HFFc6 (cell line): ENCODE data around the gene NEB. TPM values are rescaled to one million over a fixed set of nuclear protein-coding genes. Genes with fewer than 3 reads are reported as not detected.

Source experiments
- DNase-seq: peaks from one replicate; pipeline ENCODE4 v3.0.0-alpha.2; 2018
- H3K27ac Mint-ChIP-seq: 2 replicates; pipeline ENCODE4 v1.8.0; 2020; ENCODE audit warnings: mild to moderate bottlenecking, mixed read lengths
- H3K27me3 Mint-ChIP-seq: 2 replicates; pipeline ENCODE4 v1.8.0; 2021; ENCODE audit warnings: mild to moderate bottlenecking, moderate library complexity, mixed read lengths; ENCODE audit not compliant: insufficient read depth
- H3K36me3 Mint-ChIP-seq: 2 replicates; pipeline ENCODE4 v1.8.0; 2021; ENCODE audit warnings: low read depth, mixed read lengths
- H3K4me1 Mint-ChIP-seq: 2 replicates; pipeline ENCODE4 v1.8.0; 2020; ENCODE audit warnings: low read depth, mixed read lengths
- H3K4me3 Mint-ChIP-seq: 2 replicates; pipeline ENCODE4 v1.8.0; 2020; ENCODE audit warnings: mild to moderate bottlenecking, moderate library complexity, mixed read lengths
- H3K9me3 Mint-ChIP-seq: 2 replicates; pipeline ENCODE4 v1.8.0; 2020; ENCODE audit warnings: mild to moderate bottlenecking, mixed read lengths
- total RNA-seq, 6 experiments: library from RNA; stranded (reverse); fragmentation: NEBNext Ultra II Directional; extraction: Animal tissue kit (Norgen Biotek cat#: 25700); gene quantifications; 2 replicates in 1 of 6; 3 replicates in 5 of 6; pipeline ENCODE4 v1.2.3, GENCODE V29; 2021
- TF ChIP-seq, protein P1 (sequence below): fragments of 200-600 bp; sonication (generic); IDR thresholded peaks from 2 replicates; pipeline ENCODE4 v1.5.0; 2021; ENCODE audit warnings: antibody characterized with exemption, mild to moderate bottlenecking

Gene NEB
- total RNA-seq, 6 experiments from 2014 or later = under 0.01 TPM; not detected in 5

DNA sequence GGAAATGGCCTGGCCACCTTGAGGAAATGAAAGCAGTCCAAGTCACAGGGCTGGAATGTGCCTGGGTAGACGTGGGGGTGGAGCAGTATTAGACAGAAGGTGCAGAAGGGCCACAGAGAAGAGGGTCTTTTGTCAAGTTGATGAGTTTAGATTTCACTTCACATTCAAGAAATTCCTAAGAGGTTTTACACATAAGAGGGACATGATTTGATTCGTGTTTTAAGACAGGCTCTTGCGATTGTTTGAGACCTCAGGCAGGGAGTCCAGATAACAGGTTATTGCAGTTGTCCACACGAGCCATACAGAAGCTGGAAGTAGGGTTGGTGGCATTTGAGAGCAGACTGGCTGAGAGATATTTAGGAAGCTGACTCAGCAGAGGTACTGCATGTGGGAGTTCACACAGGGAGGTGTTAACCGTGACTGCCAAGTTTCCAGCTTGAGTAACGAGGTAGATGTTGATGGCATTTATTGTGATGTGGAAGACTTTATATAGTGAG is 64.6 kb downstream of the NEB start:
- Mint-ChIP-seq H3K4me1 (no peaks in the 10 kb centered on the region; the same call in 1 of the 2 replicates), H3K27me3 (no peaks in the 10 kb centered on the region; the same call in 1 of the 2 replicates), H3K36me3 (no peaks in the 10 kb centered on the region), H3K9me3 (no peaks in the 10 kb centered on the region), H3K27ac (no peak overlapping the region), H3K4me3 (no peak overlapping the region)
- TF ChIP-seq, protein P1, sequence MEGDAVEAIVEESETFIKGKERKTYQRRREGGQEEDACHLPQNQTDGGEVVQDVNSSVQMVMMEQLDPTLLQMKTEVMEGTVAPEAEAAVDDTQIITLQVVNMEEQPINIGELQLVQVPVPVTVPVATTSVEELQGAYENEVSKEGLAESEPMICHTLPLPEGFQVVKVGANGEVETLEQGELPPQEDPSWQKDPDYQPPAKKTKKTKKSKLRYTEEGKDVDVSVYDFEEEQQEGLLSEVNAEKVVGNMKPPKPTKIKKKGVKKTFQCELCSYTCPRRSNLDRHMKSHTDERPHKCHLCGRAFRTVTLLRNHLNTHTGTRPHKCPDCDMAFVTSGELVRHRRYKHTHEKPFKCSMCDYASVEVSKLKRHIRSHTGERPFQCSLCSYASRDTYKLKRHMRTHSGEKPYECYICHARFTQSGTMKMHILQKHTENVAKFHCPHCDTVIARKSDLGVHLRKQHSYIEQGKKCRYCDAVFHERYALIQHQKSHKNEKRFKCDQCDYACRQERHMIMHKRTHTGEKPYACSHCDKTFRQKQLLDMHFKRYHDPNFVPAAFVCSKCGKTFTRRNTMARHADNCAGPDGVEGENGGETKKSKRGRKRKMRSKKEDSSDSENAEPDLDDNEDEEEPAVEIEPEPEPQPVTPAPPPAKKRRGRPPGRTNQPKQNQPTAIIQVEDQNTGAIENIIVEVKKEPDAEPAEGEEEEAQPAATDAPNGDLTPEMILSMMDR = no peak
- no peak for DNase-seq

DNA sequence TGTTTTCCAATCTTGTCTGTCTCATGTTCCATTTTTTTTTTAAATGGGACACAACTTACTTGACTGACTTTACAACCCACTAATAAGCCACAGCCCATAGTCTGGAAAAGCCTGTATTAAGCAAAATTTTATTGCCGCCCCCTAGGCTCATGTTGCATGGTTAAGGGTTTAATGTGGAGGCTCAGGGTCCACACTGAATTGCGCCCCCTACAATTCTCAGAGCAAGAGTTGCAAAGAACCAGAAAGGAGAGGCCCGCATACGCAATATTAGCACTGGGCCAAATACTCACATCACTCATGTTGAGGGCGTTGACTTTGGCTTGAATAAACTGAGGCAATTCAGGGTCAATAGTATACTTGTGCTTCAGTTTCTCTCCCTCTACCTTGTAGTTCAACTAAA is 65.5 kb downstream of the NEB start:
- H3K36me3 Mint-ChIP-seq = no peaks in the 10 kb centered on the region
- TF ChIP-seq, protein P1 = no peak; the same call in 1 of the 2 replicates
- DNase-seq = no peak
- no peaks in the 10 kb centered on the region for H3K9me3 Mint-ChIP-seq
- no peak overlapping the region for H3K27ac Mint-ChIP-seq
- H3K4me1 Mint-ChIP-seq = no peaks in the 10 kb centered on the region; the same call in 1 of the 2 replicates
- H3K27me3 Mint-ChIP-seq = peaks cover 1% of the 10 kb centered on the region
- no peak overlapping the region for H3K4me3 Mint-ChIP-seq

DNA sequence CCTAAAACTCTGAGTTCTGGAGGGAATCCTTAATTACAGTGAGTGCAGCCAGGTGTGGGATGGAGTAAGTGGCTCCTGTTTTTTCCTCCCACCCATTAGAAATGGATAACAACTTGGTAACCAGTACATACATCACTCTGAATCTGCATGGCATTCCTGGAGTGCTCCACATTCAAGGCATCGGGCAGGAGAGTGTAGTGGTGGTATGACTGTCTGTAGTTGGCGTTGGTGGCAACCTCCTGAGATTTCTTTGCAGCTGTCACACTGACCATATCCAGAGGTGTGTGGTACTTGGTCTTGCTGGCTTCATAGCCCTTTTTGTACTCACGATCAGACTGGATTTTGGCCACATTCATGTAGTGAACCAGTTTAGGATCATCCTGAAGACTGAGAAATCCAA is 68.3 kb downstream of the NEB start:
- Mint-ChIP-seq H3K27ac (no peak overlapping the region), H3K36me3 (no peaks in the 10 kb centered on the region), H3K9me3 (no peaks in the 10 kb centered on the region), H3K4me3 (no peak overlapping the region), H3K4me1 (no peaks in the 10 kb centered on the region; the same call in 1 of the 2 replicates), H3K27me3 (peaks cover 3% of the 10 kb centered on the region)
- no peak for DNase-seq
- TF ChIP-seq, protein P1 = no peak

DNA sequence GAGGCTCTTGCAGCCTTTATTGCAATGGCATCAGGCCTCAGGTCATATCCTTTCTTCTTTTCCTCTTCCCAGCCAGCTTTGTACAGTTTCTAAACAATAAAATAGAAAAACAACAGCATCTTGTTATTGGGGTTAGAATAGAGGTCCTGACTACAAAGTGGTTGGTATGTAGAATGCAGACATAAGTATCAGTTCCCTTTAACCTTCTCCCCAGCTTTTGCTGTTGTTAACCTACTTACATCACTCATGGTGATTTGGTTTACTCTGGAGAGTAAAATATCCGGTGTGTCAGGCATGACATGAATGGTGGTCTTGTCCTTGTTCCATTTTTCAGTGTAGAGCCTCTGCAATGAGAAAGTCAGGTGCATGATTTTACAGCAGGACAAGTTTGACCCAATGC is 69.8 kb downstream of the NEB start:
- H3K27me3 Mint-ChIP-seq = peaks cover 3% of the 10 kb centered on the region
- no peak for DNase-seq
- no peaks in the 10 kb centered on the region for H3K36me3 Mint-ChIP-seq

DNA sequence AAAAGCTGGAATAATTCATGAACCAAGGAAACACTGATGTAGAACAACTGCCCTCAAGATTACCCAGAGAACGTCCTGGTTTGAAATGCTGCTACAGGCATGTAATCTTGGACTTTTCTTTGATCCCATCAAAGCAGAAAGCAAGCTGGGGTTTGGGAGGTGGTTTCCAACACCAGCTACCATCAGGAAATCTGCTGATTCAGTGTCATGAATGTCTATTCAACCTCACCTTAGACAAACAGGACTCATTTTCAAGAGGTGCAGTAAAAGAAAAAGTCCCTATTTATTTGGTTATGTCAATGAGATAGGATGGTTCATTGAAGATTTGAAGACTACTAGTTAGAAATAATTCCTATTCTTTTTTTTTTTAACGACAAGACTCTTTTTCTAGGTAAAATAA is 72.7 kb downstream of the NEB start:
- Mint-ChIP-seq H3K4me3 (no peak overlapping the region), H3K27me3 (peaks cover 3% of the 10 kb centered on the region), H3K9me3 (no peaks in the 10 kb centered on the region), H3K27ac (no peak overlapping the region), H3K36me3 (no peaks in the 10 kb centered on the region), H3K4me1 (no peaks in the 10 kb centered on the region)
- DNase-seq = no peak
- TF ChIP-seq, protein P1 = no peak

More for the DNA sequence above, 69.8 kb downstream of the NEB start:
- Mint-ChIP-seq H3K9me3 (no peaks in the 10 kb centered on the region), H3K4me1 (no peaks in the 10 kb centered on the region; the same call in 1 of the 2 replicates), H3K4me3 (no peak overlapping the region), H3K27ac (no peak overlapping the region)
- TF ChIP-seq, protein P1 = no peak

DNA sequence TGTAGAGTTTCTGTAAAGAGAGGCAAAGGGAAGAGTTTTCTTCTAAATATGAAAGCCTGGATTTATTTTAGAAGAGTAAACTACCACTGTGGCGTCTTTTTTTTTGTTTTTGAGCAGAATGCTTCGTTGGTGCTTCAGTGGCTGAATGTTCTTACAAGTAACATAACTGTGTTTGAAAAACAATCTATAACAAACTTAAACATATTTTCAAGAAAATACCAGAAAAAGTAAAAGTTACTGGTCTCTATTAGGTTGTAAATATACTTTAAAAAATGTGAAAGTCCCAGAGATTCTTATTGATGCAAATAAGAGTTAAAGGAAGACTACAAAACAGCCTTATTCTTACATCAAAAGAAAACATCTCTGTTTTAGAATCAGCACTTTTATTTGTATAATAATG is 76.2 kb downstream of the NEB start:
- Mint-ChIP-seq H3K27me3 (peaks cover 3% of the 10 kb centered on the region), H3K4me1 (no peaks in the 10 kb centered on the region), H3K9me3 (no peaks in the 10 kb centered on the region), H3K4me3 (no peak overlapping the region), H3K27ac (no peak overlapping the region), H3K36me3 (no peaks in the 10 kb centered on the region)
- DNase-seq = no peak
- TF ChIP-seq, protein P1 = no peak
